ENCODE data around the gene DLL3. TPM values are rescaled to one million over a fixed set of nuclear protein-coding genes. Genes with fewer than 3 reads are reported as not detected.

Gene DLL3
- total RNA-seq, 1 donor from 2014 or later, result 4.7 TPM

DNA sequence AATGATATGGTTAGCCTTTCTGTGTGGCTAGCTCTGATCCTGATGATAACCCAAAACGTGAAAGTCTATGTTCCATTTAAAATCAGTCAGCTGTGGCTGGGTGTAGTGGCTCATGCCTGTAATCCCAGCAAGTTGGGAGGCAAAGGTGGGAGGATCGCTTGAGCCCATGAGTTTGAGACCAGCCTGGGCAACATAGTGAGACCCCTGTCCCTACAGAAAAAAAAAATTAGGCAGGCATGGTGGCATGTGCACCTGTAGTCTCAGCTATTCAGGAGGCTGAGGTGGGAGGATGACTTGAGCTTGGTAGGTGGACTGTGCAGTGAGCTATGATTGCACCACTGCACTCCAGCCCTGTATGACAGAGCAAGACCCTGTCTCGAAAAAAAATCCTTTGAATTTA is 35.0 kb downstream of the DLL3 start:
- TF ChIP-seq, protein P1, sequence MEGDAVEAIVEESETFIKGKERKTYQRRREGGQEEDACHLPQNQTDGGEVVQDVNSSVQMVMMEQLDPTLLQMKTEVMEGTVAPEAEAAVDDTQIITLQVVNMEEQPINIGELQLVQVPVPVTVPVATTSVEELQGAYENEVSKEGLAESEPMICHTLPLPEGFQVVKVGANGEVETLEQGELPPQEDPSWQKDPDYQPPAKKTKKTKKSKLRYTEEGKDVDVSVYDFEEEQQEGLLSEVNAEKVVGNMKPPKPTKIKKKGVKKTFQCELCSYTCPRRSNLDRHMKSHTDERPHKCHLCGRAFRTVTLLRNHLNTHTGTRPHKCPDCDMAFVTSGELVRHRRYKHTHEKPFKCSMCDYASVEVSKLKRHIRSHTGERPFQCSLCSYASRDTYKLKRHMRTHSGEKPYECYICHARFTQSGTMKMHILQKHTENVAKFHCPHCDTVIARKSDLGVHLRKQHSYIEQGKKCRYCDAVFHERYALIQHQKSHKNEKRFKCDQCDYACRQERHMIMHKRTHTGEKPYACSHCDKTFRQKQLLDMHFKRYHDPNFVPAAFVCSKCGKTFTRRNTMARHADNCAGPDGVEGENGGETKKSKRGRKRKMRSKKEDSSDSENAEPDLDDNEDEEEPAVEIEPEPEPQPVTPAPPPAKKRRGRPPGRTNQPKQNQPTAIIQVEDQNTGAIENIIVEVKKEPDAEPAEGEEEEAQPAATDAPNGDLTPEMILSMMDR (IDR thresholded peaks at IDR 0.05; ENCODE audit: insufficient read depth, low read length, poor library complexity, severe bottlenecking), result no peak
- Histone ChIP-seq H3K4me3 (ENCODE audit: low read depth, low read length) (no peak overlapping the region), H3K36me3 (ENCODE audit: control insufficient read depth, insufficient read depth, low read length) (no peaks in the 10 kb centered on the region), H3K27me3 (ENCODE audit: control insufficient read depth, insufficient read depth, low read length) (no peaks in the 10 kb centered on the region)
- DNase-seq (ENCODE audit: low read depth), result no peak

DNA sequence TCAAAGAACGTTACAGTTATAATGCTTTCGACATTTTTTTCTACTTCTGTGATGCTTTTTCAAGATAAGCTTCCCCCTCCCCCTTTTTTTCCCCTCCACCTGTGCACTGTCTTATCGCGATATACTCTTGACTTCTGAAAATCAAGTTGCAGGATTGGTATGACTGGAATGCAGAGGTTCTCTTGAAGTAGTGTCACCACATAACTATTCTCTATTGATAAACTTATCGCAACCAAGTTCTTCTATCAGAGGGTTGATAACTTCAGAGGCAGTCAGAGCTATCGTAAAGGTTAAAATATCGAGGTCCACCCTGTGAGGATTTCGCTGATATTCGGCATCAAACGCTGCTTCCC is 40.4 kb downstream of the DLL3 start:
- Histone ChIP-seq H3K36me3 (ENCODE audit: control insufficient read depth, insufficient read depth, low read length) (no peaks in the 10 kb centered on the region), H3K27me3 (ENCODE audit: control insufficient read depth, insufficient read depth, low read length) (no peaks in the 10 kb centered on the region), H3K4me3 (ENCODE audit: low read depth, low read length) (peak overlapping the region; percentile 99)
- no peak for DNase-seq (ENCODE audit: low read depth)
- TF ChIP-seq, protein P1 (IDR thresholded peaks at IDR 0.05; ENCODE audit: insufficient read depth, low read length, poor library complexity, severe bottlenecking), result no peak

DNA sequence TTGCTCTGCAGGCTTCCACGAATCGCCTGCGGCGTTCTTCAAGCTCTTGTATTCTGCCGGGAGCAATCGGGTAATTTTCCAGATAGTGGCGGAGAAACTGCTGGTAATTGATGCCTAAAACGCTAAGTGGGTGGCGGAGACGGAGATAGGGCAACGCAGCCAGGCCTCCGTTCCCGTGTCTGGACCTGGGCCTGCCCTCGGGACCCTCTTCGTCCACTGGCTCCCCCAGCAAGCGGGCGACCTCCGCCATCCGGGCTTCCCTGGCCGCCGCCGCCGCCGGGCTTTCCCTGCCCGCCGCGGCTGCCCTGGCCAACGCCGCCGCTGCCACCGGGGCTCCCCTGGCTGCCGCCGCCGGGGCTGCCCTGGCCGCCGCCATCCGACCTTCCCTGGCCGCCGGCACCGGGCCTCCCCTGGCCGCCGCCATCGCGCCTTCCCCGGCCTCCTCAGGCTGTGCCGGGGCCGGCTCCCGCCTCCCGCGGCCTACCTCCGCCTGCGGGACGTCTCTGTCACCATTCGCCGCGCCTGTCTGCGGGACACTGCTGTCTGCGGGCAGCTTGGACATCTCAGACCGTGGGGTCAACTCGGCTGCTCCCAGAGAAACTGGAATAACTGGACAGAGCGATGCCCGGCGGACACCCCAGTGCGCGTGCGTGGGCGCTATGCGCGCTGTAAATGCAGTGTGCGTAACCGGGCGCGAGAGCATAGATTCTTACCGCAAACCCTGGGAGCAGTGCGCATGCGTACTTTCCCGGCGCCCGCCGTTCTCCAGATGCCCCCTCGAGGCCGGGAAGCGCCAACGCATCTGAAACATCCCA is 41.0 kb downstream of the DLL3 start, which contains the start of gene EID2:
TSS of gene EID2 (minus strand) at position 644 of the 815 bp plus-strand sequence. CDS start at position 562, 82 bp downstream.
- DNase-seq (ENCODE audit: low read depth), result peak; percentile 73
- Histone ChIP-seq H3K4me3 (ENCODE audit: low read depth, low read length) (peak within 1 kb of the TSS; percentile 99), H3K27me3 (ENCODE audit: control insufficient read depth, insufficient read depth, low read length) (no peaks in the 10 kb centered on the region), H3K36me3 (ENCODE audit: control insufficient read depth, insufficient read depth, low read length) (no peaks in the 10 kb centered on the region)
- TF ChIP-seq, protein P1 (IDR thresholded peaks at IDR 0.05; ENCODE audit: insufficient read depth, low read length, poor library complexity, severe bottlenecking), result peak; percentile 87

DNA sequence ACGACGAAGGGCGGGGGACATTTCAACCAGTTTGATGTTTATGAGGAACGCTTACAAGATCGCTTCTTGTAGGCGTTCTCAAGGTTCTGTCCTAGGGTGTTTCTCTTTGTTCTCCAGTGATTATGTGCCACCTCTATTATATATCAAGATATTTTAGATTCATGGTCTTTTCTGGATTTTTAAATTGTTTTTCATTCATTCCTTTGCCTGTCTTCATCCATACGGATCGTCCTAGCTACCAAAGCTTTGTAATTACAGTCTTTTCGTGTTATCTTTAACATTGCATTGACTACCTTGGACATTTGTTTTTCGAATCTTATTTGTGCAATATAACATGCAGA is 41.6 kb downstream of the DLL3 start:
- Histone ChIP-seq H3K4me3 (ENCODE audit: low read depth, low read length) (no peak overlapping the region), H3K27me3 (ENCODE audit: control insufficient read depth, insufficient read depth, low read length) (no peaks in the 10 kb centered on the region), H3K36me3 (ENCODE audit: control insufficient read depth, insufficient read depth, low read length) (no peaks in the 10 kb centered on the region)
- DNase-seq (ENCODE audit: low read depth), result no peak
- TF ChIP-seq, protein P1 (IDR thresholded peaks at IDR 0.05; ENCODE audit: insufficient read depth, low read length, poor library complexity, severe bottlenecking), result no peak

DNA sequence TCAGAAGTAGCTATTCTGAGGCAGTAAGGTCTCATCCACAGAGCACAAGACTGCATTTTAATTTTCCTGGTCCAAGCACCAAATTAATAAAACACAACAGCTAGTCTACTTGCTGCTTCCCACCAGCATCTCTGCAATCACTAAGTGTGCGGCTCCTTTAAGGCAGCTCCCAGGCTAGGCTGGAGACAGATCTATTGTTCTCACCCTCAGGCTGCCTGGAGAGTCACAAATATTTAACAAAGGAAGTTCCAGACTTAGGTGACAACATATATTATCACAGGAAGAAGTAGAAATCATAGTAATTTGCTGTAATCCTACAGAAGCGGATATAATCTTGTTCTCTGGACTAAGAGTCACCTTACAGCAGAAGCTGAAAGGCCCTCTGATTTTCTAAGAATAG is 43.5 kb downstream of the DLL3 start:
- TF ChIP-seq, protein P1 (IDR thresholded peaks at IDR 0.05; ENCODE audit: insufficient read depth, low read length, poor library complexity, severe bottlenecking), result no peak
- no peaks in the 10 kb centered on the region for H3K27me3 ChIP-seq (ENCODE audit: control insufficient read depth, insufficient read depth, low read length)
- no peaks in the 10 kb centered on the region for H3K36me3 ChIP-seq (ENCODE audit: control insufficient read depth, insufficient read depth, low read length)
- DNase-seq (ENCODE audit: low read depth), result no peak
- no peak overlapping the region for H3K4me3 ChIP-seq (ENCODE audit: low read depth, low read length)

DNA sequence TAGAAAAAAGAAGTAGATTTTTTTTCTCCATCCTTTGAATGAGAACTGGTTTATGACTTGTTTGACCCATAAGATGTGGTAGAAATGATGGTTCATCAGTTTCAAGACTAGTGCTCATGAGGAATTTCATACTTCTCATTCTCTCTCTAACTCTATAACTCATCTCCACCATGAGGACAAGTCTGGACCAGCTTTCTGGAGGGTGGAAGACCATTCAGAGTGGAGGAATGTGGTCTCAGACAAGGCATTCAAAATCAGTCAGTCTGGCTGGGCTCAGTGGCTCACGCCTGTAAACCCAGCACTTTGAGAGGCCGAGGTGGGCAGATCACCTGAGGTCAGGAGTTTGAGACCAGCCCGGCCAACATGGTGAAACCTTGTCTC is 44.7 kb downstream of the DLL3 start:
- TF ChIP-seq, protein P1 (IDR thresholded peaks at IDR 0.05; ENCODE audit: insufficient read depth, low read length, poor library complexity, severe bottlenecking), result no peak
- Histone ChIP-seq H3K36me3 (ENCODE audit: control insufficient read depth, insufficient read depth, low read length) (no peaks in the 10 kb centered on the region), H3K27me3 (ENCODE audit: control insufficient read depth, insufficient read depth, low read length) (no peaks in the 10 kb centered on the region), H3K4me3 (ENCODE audit: low read depth, low read length) (no peak overlapping the region)
- DNase-seq (ENCODE audit: low read depth), result no peak

Measured in kidney epithelial cell (primary cell).